GM18498 (cell line): ENCODE results near the gene MUSTN1.

ENCODE experiments used
- ATAC-seq: cut with Tn5 transposase; IDR thresholded peaks from one replicate; pipeline ENCODE4 v1.9.1; 2021; ENCODE audit warnings: mild to moderate bottlenecking, moderate library complexity; ENCODE audit not compliant: unreplicated experiment

The MUSTN1 gene

GRCh38 chr3:52834871-52835501 is at the start of gene MUSTN1:
MUSTN1 (minus strand) TSS chr3:52835019; CDS start chr3:52834948, 71 bp downstream.
- no peak for ATAC-seq

- no peak for ATAC-seq
Observed at GRCh38 chr3:52882377-52882776, 47.6 kb upstream of the MUSTN1 start.

- no peak for ATAC-seq
Observed at GRCh38 chr3:52881871-52882270, 47.1 kb upstream of the MUSTN1 start.

- no peak for ATAC-seq
Observed at GRCh38 chr3:52880474-52880873, 45.7 kb upstream of the MUSTN1 start.

GRCh38 chr3:52880047-52880446 is 45.2 kb upstream of the MUSTN1 start:
- ATAC-seq = no peak

GRCh38 chr3:52879581-52879980 is 44.8 kb upstream of the MUSTN1 start:
- ATAC-seq = no peak

- no peak for ATAC-seq
Observed at GRCh38 chr3:52879090-52879489, 44.3 kb upstream of the MUSTN1 start.

GRCh38 chr3:52877085-52877484 is 42.3 kb upstream of the MUSTN1 start:
- no peak for ATAC-seq

GRCh38 chr3:52874864-52875587 is 40.2 kb upstream of the MUSTN1 start:
- ATAC-seq = no peak

GRCh38 chr3:52874160-52874701 is 39.4 kb upstream of the MUSTN1 start:
- no peak for ATAC-seq

GRCh38 chr3:52873433-52874159 is 38.8 kb upstream of the MUSTN1 start:
- no peak for ATAC-seq

- ATAC-seq = no peak
Observed at GRCh38 chr3:52872245-52872644, 37.4 kb upstream of the MUSTN1 start.

- ATAC-seq = no peak
Observed at GRCh38 chr3:52871761-52872160, 36.9 kb upstream of the MUSTN1 start.

GRCh38 chr3:52870471-52870870 is 35.7 kb upstream of the MUSTN1 start:
- no peak for ATAC-seq

- no peak for ATAC-seq
Observed at GRCh38 chr3:52866427-52866826, 31.6 kb upstream of the MUSTN1 start.

GRCh38 chr3:52865994-52866393 is 31.2 kb upstream of the MUSTN1 start:
- ATAC-seq = no peak

GRCh38 chr3:52860424-52860768 is 25.6 kb upstream of the MUSTN1 start:
- ATAC-seq = no peak

GRCh38 chr3:52859686-52860423 is 25.0 kb upstream of the MUSTN1 start:
- no peak for ATAC-seq

- no peak for ATAC-seq
Observed at GRCh38 chr3:52857864-52858263, 23.0 kb upstream of the MUSTN1 start.

- no peak for ATAC-seq
Observed at GRCh38 chr3:52857133-52857532, 22.3 kb upstream of the MUSTN1 start.

GRCh38 chr3:52856666-52857065 is 21.8 kb upstream of the MUSTN1 start:
- no peak for ATAC-seq
